Spleen (tissue), 7 donors: ENCODE results near the gene CRYBB2.
"Not testable (repeated sequence)": the region's sequence is repeated elsewhere in the genome, so short reads cannot be mapped to it uniquely, and the experiment has no call there.

Experiments used
- CTCF ChIP-seq, 11 experiments: fragments of 200-600 bp in 7 of 11; fragments of 450-650 bp in 4 of 11; sonication (generic) in 4 of 11; IDR thresholded peaks in 8 of 11; conservative IDR thresholded peaks in 3 of 11; 1 replicate in 7 of 11; 2 replicates in 4 of 11; pipeline versions ENCODE4 v1.4.0 to v1.8.0; 2016 to 2021; ENCODE audit warnings: antibody characterized with exemption in 11 of 11, inconsistent platforms in 4 of 11, mild to moderate bottlenecking in 1 of 11
- POLR2A ChIP-seq, 3 donors: fragments of 450-650 bp; IDR thresholded peaks; one replicate each; pipeline ENCODE4 v1.5.1; 2017; ENCODE audit warnings: antibody characterized with exemption in 3 of 3, mild to moderate bottlenecking in 1 of 3
- POLR2AphosphoS5 ChIP-seq, 3 donors: sonication (generic); formaldehyde crosslinking; IDR thresholded peaks; one replicate each; pipeline ENCODE4 v1.5.1; 2017; ENCODE audit warnings: antibody characterized with exemption in 3 of 3
- donor health status: DM: no; HTN: no; CAD: no; lungs with moderate emphysema.
- donor health status: DM: no; HTN: no; CAD: no.
- donor health status: DM: no; HTN: no; CAD: no.

- TF ChIP-seq CTCF (IDR thresholded peaks at IDR 0.05 in 8 of 11, conservative IDR thresholded peaks at IDR 0.05 in 3 of 11); POLR2AphosphoS5 (IDR thresholded peaks at IDR 0.05); POLR2A (IDR thresholded peaks at IDR 0.05): not testable (repeated sequence)
Measured at GRCh38 chr22:25268902-25269301, 49.5 kb downstream of the CRYBB2 start.
